ENCODE data around the gene NSUN2. TPM values are rescaled to one million over a fixed set of nuclear protein-coding genes. Genes with fewer than 3 reads are reported as not detected.

Gene NSUN2
- total RNA-seq, 2 experiments from 2014 or later = 79.8 to 111 TPM

GRCh38 chr5:6593148-6594016, 39.5 kb downstream of the NSUN2 start:
- DNase-seq (peak; percentile 14), ATAC-seq (no peak)
- H3K4me1 Mint-ChIP-seq = no peaks in the 10 kb centered on the region
- no peaks in the 10 kb centered on the region for H3K9me3 Mint-ChIP-seq (ENCODE audit: low read depth)
- CTCF ChIA-PET = no interaction called here
- no peak overlapping the region for H3K4me3 Mint-ChIP-seq
- H3K36me3 Mint-ChIP-seq = peaks cover 14% of the 10 kb centered on the region
- no peak overlapping the region for H3K27ac Mint-ChIP-seq
- peaks cover 11% of the 10 kb centered on the region for H3K27me3 Mint-ChIP-seq

GRCh38 chr5:6592601-6593000, 40.2 kb downstream of the NSUN2 start:
- H3K4me3 Mint-ChIP-seq = no peak overlapping the region
- CTCF ChIA-PET = no interaction called here
- peaks cover 9% of the 10 kb centered on the region for H3K36me3 Mint-ChIP-seq
- H3K9me3 Mint-ChIP-seq (ENCODE audit: low read depth) = no peaks in the 10 kb centered on the region
- ATAC-seq (no peak), DNase-seq (peak; percentile 15)
- H3K27me3 Mint-ChIP-seq = peaks cover 11% of the 10 kb centered on the region
- no peak overlapping the region for H3K27ac Mint-ChIP-seq
- H3K4me1 Mint-ChIP-seq = no peaks in the 10 kb centered on the region

- Mint-ChIP-seq H3K36me3 (peaks cover 4% of the 10 kb centered on the region), H3K4me3 (no peak overlapping the region), H3K4me1 (no peaks in the 10 kb centered on the region), H3K27ac (no peak overlapping the region), H3K27me3 (peaks cover 15% of the 10 kb centered on the region), H3K9me3 (ENCODE audit: low read depth) (no peaks in the 10 kb centered on the region)
- DNase-seq (no peak), ATAC-seq (no peak)
- CTCF ChIA-PET = no interaction called here
Measured at GRCh38 chr5:6591671-6592288, 41.1 kb downstream of the NSUN2 start.

GRCh38 chr5:6590581-6590980, 42.3 kb downstream of the NSUN2 start:
- H3K9me3 Mint-ChIP-seq (ENCODE audit: low read depth) = no peaks in the 10 kb centered on the region
- ATAC-seq (no peak), DNase-seq (peak; percentile 31)
- no peak overlapping the region for H3K27ac Mint-ChIP-seq
- H3K4me1 Mint-ChIP-seq = no peaks in the 10 kb centered on the region
- H3K4me3 Mint-ChIP-seq = no peak overlapping the region
- no peaks in the 10 kb centered on the region for H3K36me3 Mint-ChIP-seq
- H3K27me3 Mint-ChIP-seq = peaks cover 21% of the 10 kb centered on the region
- CTCF ChIA-PET = no interaction called here

- ATAC-seq = no peak
- Mint-ChIP-seq H3K4me1 (peaks cover 6% of the 10 kb centered on the region), H3K36me3 (no peaks in the 10 kb centered on the region), H3K27me3 (peaks cover 49% of the 10 kb centered on the region), H3K27ac (no peak overlapping the region), H3K4me3 (no peak overlapping the region), H3K9me3 (ENCODE audit: low read depth) (no peaks in the 10 kb centered on the region)
- peak; percentile 36 for DNase-seq
- CTCF ChIA-PET = interaction anchor here (0.9 kb wide), 1 partner anchor 10 kb away, joined by 3 read pairs; no protein-coding TSS in a partner anchor
Measured at GRCh38 chr5:6587171-6587570, 45.7 kb downstream of the NSUN2 start.

GRCh38 chr5:6586647-6587042, 46.2 kb downstream of the NSUN2 start:
- CTCF ChIA-PET = interaction anchor here (0.9 kb wide), 1 partner anchor 10 kb away, joined by 3 read pairs; no protein-coding TSS in a partner anchor
- no peaks in the 10 kb centered on the region for H3K36me3 Mint-ChIP-seq
- H3K4me3 Mint-ChIP-seq = no peak overlapping the region
- no peak overlapping the region for H3K27ac Mint-ChIP-seq
- DNase-seq (no peak), ATAC-seq (no peak)
- H3K4me1 Mint-ChIP-seq = peaks cover 6% of the 10 kb centered on the region
- no peaks in the 10 kb centered on the region for H3K9me3 Mint-ChIP-seq (ENCODE audit: low read depth)
- H3K27me3 Mint-ChIP-seq = peaks cover 54% of the 10 kb centered on the region

- Mint-ChIP-seq H3K27ac (no peak overlapping the region), H3K4me3 (no peak overlapping the region), H3K27me3 (peaks cover 59% of the 10 kb centered on the region), H3K36me3 (no peaks in the 10 kb centered on the region), H3K4me1 (peaks cover 6% of the 10 kb centered on the region), H3K9me3 (ENCODE audit: low read depth) (no peaks in the 10 kb centered on the region)
- CTCF ChIA-PET = interaction anchor here (0.9 kb wide), 1 partner anchor 9 kb away, joined by 3 read pairs; no protein-coding TSS in a partner anchor
- DNase-seq (peak; percentile 31), ATAC-seq (no peak)
Measured at GRCh38 chr5:6585939-6586646, 46.8 kb downstream of the NSUN2 start.

GRCh38 chr5:6585168-6585567, 47.7 kb downstream of the NSUN2 start:
- no peaks in the 10 kb centered on the region for H3K36me3 Mint-ChIP-seq
- CTCF ChIA-PET = no interaction called here
- no peak overlapping the region for H3K27ac Mint-ChIP-seq
- H3K4me1 Mint-ChIP-seq = peaks cover 6% of the 10 kb centered on the region
- peaks cover 66% of the 10 kb centered on the region for H3K27me3 Mint-ChIP-seq
- ATAC-seq (no peak), DNase-seq (peak; percentile 31)
- H3K4me3 Mint-ChIP-seq = no peak overlapping the region
- no peaks in the 10 kb centered on the region for H3K9me3 Mint-ChIP-seq (ENCODE audit: low read depth)

- ATAC-seq (no peak), DNase-seq (peak; percentile 16)
- CTCF ChIA-PET = no interaction called here
- Mint-ChIP-seq H3K27me3 (peaks cover 67% of the 10 kb centered on the region), H3K4me3 (no peak overlapping the region), H3K4me1 (peaks cover 6% of the 10 kb centered on the region), H3K9me3 (ENCODE audit: low read depth) (no peaks in the 10 kb centered on the region), H3K36me3 (no peaks in the 10 kb centered on the region), H3K27ac (no peak overlapping the region)
Measured at GRCh38 chr5:6584727-6585126, 48.1 kb downstream of the NSUN2 start.

GRCh38 chr5:6584101-6584645, 48.7 kb downstream of the NSUN2 start:
- no peak for ATAC-seq
- Mint-ChIP-seq H3K9me3 (ENCODE audit: low read depth) (no peaks in the 10 kb centered on the region), H3K36me3 (no peaks in the 10 kb centered on the region), H3K27ac (no peak overlapping the region), H3K27me3 (peaks cover 66% of the 10 kb centered on the region), H3K4me3 (no peak overlapping the region), H3K4me1 (peaks cover 6% of the 10 kb centered on the region)
- CTCF ChIA-PET = no interaction called here
- DNase-seq = peak; percentile 23

- H3K27ac Mint-ChIP-seq = no peak overlapping the region
- CTCF ChIA-PET = no interaction called here
- peaks cover 62% of the 10 kb centered on the region for H3K27me3 Mint-ChIP-seq
- DNase-seq = no peak
- peak; percentile 88 for ATAC-seq
- H3K4me3 Mint-ChIP-seq = no peak overlapping the region
- H3K9me3 Mint-ChIP-seq (ENCODE audit: low read depth) = no peaks in the 10 kb centered on the region
- peaks cover 6% of the 10 kb centered on the region for H3K4me1 Mint-ChIP-seq
- no peaks in the 10 kb centered on the region for H3K36me3 Mint-ChIP-seq
Measured at GRCh38 chr5:6583049-6583880, 49.6 kb downstream of the NSUN2 start.

- ATAC-seq (no peak), DNase-seq (peak; percentile 33)
- Mint-ChIP-seq H3K4me3 (no peak overlapping the region), H3K9me3 (ENCODE audit: low read depth) (no peaks in the 10 kb centered on the region), H3K4me1 (peaks cover 6% of the 10 kb centered on the region), H3K27ac (no peak overlapping the region), H3K27me3 (peaks cover 62% of the 10 kb centered on the region), H3K36me3 (no peaks in the 10 kb centered on the region)
- CTCF ChIA-PET = no interaction called here
Measured at GRCh38 chr5:6582507-6583048, 50.3 kb downstream of the NSUN2 start.

Measured in activated CD8-positive, alpha-beta memory T cell treated with anti-CD3 and anti-CD28 coated beads, Interleukin-2, amount 10 ng/mL, durations not matched to agents 7 days and 5 days (primary cell).